ENCODE results near the gene CNPY1.

CNPY1 gene

DNA sequence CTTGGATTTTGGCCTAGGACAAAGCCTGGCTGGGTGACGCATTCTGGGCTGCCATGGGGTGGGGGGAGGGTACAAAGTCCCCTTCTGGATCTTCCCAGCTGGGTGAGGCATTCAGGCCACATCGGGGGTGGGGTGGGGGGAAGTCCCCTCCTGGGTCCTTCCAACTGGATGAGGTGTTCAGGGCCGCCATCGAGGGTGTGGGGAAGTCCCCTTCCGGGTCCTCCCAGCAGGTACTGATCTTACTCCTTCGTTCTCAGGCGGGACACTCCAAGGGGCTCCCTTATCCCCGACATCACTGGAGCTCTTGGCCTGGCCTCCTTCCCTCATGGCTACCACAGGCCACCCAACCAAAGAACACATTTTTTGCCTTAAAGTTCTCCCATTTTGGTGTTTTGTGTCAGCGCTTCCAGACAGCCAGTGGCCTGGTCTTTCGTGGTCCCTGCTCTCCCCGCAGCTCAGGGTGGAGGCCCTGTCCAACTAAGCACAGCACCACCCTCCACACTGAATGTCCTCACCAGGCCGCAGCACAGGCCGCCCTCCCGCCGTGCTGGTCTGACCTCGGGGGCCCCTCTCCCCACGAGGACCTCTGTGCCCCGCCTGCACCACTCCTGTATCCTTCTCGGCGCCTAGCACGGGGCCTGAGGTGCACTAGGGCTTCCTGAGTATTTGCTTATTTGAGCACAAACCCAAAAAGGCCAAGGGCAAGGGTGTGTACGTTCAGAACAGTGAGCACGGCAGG lies 49.9 kb downstream of the CNPY1 start:
- H3K4me3 ChIP-seq (ENCODE audit: low read depth, low read length): no peak overlapping the region
- POLR2A ChIA-PET: no interaction called here
- TF ChIP-seq, protein P1, sequence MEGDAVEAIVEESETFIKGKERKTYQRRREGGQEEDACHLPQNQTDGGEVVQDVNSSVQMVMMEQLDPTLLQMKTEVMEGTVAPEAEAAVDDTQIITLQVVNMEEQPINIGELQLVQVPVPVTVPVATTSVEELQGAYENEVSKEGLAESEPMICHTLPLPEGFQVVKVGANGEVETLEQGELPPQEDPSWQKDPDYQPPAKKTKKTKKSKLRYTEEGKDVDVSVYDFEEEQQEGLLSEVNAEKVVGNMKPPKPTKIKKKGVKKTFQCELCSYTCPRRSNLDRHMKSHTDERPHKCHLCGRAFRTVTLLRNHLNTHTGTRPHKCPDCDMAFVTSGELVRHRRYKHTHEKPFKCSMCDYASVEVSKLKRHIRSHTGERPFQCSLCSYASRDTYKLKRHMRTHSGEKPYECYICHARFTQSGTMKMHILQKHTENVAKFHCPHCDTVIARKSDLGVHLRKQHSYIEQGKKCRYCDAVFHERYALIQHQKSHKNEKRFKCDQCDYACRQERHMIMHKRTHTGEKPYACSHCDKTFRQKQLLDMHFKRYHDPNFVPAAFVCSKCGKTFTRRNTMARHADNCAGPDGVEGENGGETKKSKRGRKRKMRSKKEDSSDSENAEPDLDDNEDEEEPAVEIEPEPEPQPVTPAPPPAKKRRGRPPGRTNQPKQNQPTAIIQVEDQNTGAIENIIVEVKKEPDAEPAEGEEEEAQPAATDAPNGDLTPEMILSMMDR (IDR thresholded peaks at IDR 0.05; ENCODE audit: insufficient read depth, low read length, missing control alignments): no peak
- CTCF ChIA-PET: interaction anchor here (0.6 kb wide), 1 partner anchor 271 kb away, joined by 3 read pairs; no protein-coding TSS in a partner anchor
- no peak for DNase-seq (ENCODE audit: low read depth, low spot score)

DNA sequence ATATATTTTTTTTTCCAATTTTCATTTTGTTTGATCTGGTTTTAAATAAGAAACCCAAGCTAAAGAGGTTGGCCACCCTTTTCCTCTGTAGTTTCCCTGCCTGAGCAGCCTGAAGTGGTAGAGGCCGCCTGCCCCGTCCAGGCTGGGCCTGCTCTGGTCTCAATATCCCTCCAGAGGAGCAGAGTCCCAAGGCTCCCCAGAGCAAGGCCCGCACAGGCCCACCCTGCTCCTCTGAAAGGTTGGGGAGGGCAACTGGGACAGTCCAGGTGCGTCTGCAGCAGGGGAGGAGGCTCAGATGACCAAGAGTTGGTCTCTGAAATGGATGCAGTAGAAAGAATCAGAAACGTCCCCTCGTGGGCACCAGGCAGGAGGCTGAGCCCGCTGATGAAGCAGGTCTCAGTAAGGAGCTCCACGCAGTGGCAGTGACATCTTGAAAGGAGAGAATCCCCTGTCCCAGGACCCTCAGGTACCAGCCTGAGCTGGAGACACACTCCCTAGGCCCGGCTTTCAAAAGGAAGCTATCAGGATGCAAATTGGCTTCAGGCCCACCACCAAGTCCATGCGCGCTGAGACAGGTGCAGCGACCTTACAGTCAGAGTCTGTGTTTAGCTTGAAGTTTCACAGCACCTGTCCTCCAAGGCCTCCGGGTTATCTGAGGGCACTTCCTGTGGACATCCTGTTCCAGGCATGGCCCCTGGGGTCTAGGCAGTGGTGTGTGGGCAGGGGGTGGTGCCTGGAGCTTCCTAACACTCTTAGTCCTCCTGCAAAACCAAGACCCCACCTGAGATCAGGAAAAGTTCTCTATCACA lies 50.7 kb downstream of the CNPY1 start:
- POLR2A ChIA-PET: no interaction called here

GRCh38 chr7:155494551-155494950 lies 51.8 kb downstream of the CNPY1 start:
- no peak overlapping the region for H3K4me3 ChIP-seq (ENCODE audit: low read depth, low read length)
- CTCF ChIA-PET: no interaction called here
- TF ChIP-seq, protein P1 (IDR thresholded peaks at IDR 0.05; ENCODE audit: insufficient read depth, low read length, missing control alignments): no peak
- no peak for DNase-seq (ENCODE audit: low read depth, low spot score)
- POLR2A ChIA-PET: no interaction called here

More for the DNA sequence above, 50.7 kb downstream of the CNPY1 start:
- CTCF ChIA-PET: no interaction called here
- no peak for DNase-seq (ENCODE audit: low read depth, low spot score)
- H3K4me3 ChIP-seq (ENCODE audit: low read depth, low read length): no peak overlapping the region
- TF ChIP-seq, protein P1 (IDR thresholded peaks at IDR 0.05; ENCODE audit: insufficient read depth, low read length, missing control alignments): no peak

GRCh38 chr7:155493744-155494538 lies 52.4 kb downstream of the CNPY1 start:
- ChIA-PET POLR2A (no interaction called here), CTCF (no interaction called here)
- TF ChIP-seq, protein P1 (IDR thresholded peaks at IDR 0.05; ENCODE audit: insufficient read depth, low read length, missing control alignments): no peak
- no peak overlapping the region for H3K4me3 ChIP-seq (ENCODE audit: low read depth, low read length)
- DNase-seq (ENCODE audit: low read depth, low spot score): no peak

- POLR2A ChIA-PET: no interaction called here
- DNase-seq (ENCODE audit: low read depth, low spot score): no peak
- H3K4me3 ChIP-seq (ENCODE audit: low read depth, low read length): no peak overlapping the region
- TF ChIP-seq, protein P1 (IDR thresholded peaks at IDR 0.05; ENCODE audit: insufficient read depth, low read length, missing control alignments): no peak
- CTCF ChIA-PET: no interaction called here
These were observed 54.5 kb downstream of the CNPY1 start for GRCh38 chr7:155491812-155492211.
